ENCODE measurements around the gene RPRM. TPM values are rescaled to one million over a fixed set of nuclear protein-coding genes. Genes with fewer than 3 reads are reported as not detected.

RPRM gene
- total and polyA plus RNA-seq, 10 of the 15 experiments (the other 5 are each of a cell fraction or from before 2014, with no cell fraction given), result 0.06 to 0.37 (median 0.11) TPM; not detected in 7

GRCh38 chr2:153519257-153519875 lies 40.8 kb upstream of the RPRM start:
- Histone ChIP-seq H3K36me3 (ENCODE audit: control insufficient read depth in 2 of 2, insufficient read depth in 2 of 2, low read length in 1 of 2) (no peaks in the 10 kb centered on the region), H4K20me1 (ENCODE audit: control insufficient read depth, insufficient read depth) (no peaks in the 10 kb centered on the region), H3K79me2 (ENCODE audit: control insufficient read depth, insufficient read depth, low read length) (no peaks in the 10 kb centered on the region), H3K4me3 (no peak overlapping the region), H3K27me3 (replicated peaks in 1 of 2; ENCODE audit: control insufficient read depth in 2 of 2, insufficient read depth in 2 of 2, low read length in 1 of 2) (no peaks in the 10 kb centered on the region), H3K9ac (ENCODE audit: control insufficient read depth, insufficient read depth, low read length) (no peak overlapping the region), H3K4me1 (ENCODE audit: control insufficient read depth, insufficient read depth, low read length) (no peaks in the 10 kb centered on the region), H3K9me3 (replicated peaks; ENCODE audit: control insufficient read depth, insufficient read depth, low read length) (no peaks in the 10 kb centered on the region), H3K27ac (ENCODE audit: control insufficient read depth, insufficient read depth) (no peak overlapping the region), H3K4me2 (ENCODE audit: control insufficient read depth, insufficient read depth) (no peak overlapping the region), H2AFZ (ENCODE audit: control insufficient read depth, low read depth, low read length) (no peak overlapping the region)
- peak; percentile 59 to 70 (median 67); a peak in 5 of 6 replicates for TF ChIP-seq CTCF (IDR thresholded peaks at IDR 0.05 in 2 of 3, conservative IDR thresholded peaks at IDR 0.05 in 1 of 3; ENCODE audit: control insufficient read depth in 2 of 3, extremely low read depth in 1 of 3, insufficient read depth in 1 of 3, low read depth in 3 of 3, low read length in 3 of 3)
- no peak for TF ChIP-seq POU2F2 (IDR thresholded peaks at IDR 0.05; ENCODE audit: borderline replicate concordance, low read depth, low read length)
- no peak for TF ChIP-seq IRF4 (IDR thresholded peaks at IDR 0.05; ENCODE audit: low read depth, low read length)
- TF ChIP-seq EZH2 (IDR thresholded peaks at IDR 0.05; ENCODE audit: borderline replicate concordance, control insufficient read depth, low read depth, low read length), result no peak
- 0 out of 4 replicates have a peak, but pooled peaks of 1 of the 2 experiments have one; percentile 3 for TF ChIP-seq BHLHE40 (IDR thresholded peaks at IDR 0.05; ENCODE audit: borderline replicate concordance in 1 of 2, low read depth in 2 of 2, low read length in 1 of 2)
- TF ChIP-seq RCOR1 (conservative IDR thresholded peaks at IDR 0.05; ENCODE audit: low read depth, low read length), result no peak
- no peak for TF ChIP-seq TCF12 (IDR thresholded peaks at IDR 0.05; ENCODE audit: low read depth, low read length)
- peak; percentile 76 for TF ChIP-seq RAD21 (IDR thresholded peaks at IDR 0.05; ENCODE audit: insufficient read depth, low read depth, low read length)
- TF ChIP-seq JUND (IDR thresholded peaks at IDR 0.05; ENCODE audit: low read depth, low read length), result no peak
- no peak for TF ChIP-seq BCL11A (IDR thresholded peaks at IDR 0.05; ENCODE audit: low read depth, low read length)
- TF ChIP-seq PAX8 (IDR thresholded peaks at IDR 0.05), result no peak
- no peak for TF ChIP-seq USF2 (IDR thresholded peaks at IDR 0.05; ENCODE audit: borderline replicate concordance, low read depth, low read length)
- no peak for TF ChIP-seq ATF2 (IDR thresholded peaks at IDR 0.05; ENCODE audit: low read length)
- peak; percentile 72; the same call in 1 of the 2 replicates for TF ChIP-seq SMC3 (IDR thresholded peaks at IDR 0.05; ENCODE audit: borderline replicate concordance, low read length)
- ChIA-PET RAD21 (ENCODE audit: unreplicated experiment) (no interaction called here), POLR2A (no interaction called here), CTCF (interaction anchor here (0.8 to 4.7 kb wide), 8 partner anchors 9 to 658 kb away, joined by 3 to 16 read pairs (median 4); no protein-coding TSS in a partner anchor), SMC1A (ENCODE audit: uncharacterized antibody, unreplicated experiment) (interaction anchor here (0.6 to 1.4 kb wide), 4 partner anchors 17 to 593 kb away, joined by 3 read pairs; no protein-coding TSS in a partner anchor)
- ATAC-seq (peak; percentile 50), DNase-seq (ENCODE audit: low read depth, low spot score) (peak; percentile 8), FAIRE-seq (no peak)
- intact Hi-C loops (cut with micrococcal nuclease; ENCODE audit: unreplicated experiment) (loop anchor here (1.0 to 5.0 kb wide), 4 partner anchors 356 to 762 kb away; no protein-coding TSS in a partner anchor), in situ Hi-C loops (cut with MboI) (loop anchor here (10.0 to 25.0 kb wide), 2 partner anchors 355 to 1332 kb away; partner anchors contain the start of gene STAM2)
- BruUV-seq (replicated peaks), result no TSS peak
- WGBS (ENCODE audit: insufficient coverage, insufficient replicate concordance, low lambda C conversion rate, missing lambda C conversion rate), result 0% methylated on average over 1 of the region's 1 CpG
